Erythroblast (primary cell): ENCODE data around the gene CEP41.

Source experiments
- GATA1 ChIP-seq: IDR thresholded peaks from 2 replicates; pipeline ENCODE4 v1.6.1; 2011; ENCODE audit warnings: low read depth, mild to moderate bottlenecking, control low read depth, low read length, moderate library complexity
- POLR2A ChIP-seq: IDR thresholded peaks from 2 replicates; pipeline ENCODE4 v1.6.1; 2011; ENCODE audit warnings: mild to moderate bottlenecking, low read length

GRCh38 chr7:130458257-130458656, 17.4 kb upstream of the CEP41 start:
- TF ChIP-seq POLR2A (no peak), GATA1 (no peak)
